IMR-90 (cell line): ENCODE measurements around the gene LRRC7. TPM values are rescaled to one million over a fixed set of nuclear protein-coding genes. Genes with fewer than 3 reads are reported as not detected.

Experiments used
- ATAC-seq: fragments of 200-7000 bp; cut with Tn5 transposase; 2 replicates; pipeline ENCODE4 v1.9.1; 2020; ENCODE audit warnings: low read depth, mild to moderate bottlenecking, moderate library complexity
- BruUV-seq: library from RNA; stranded (reverse); fragments of 400-500 nt; replicated peaks from 2 replicates; lab custom pipeline; 2021; lab: Mats Ljungman, UMichigan
- CTCF ChIA-PET: fragments of 300-600 bp; formaldehyde crosslinking; extraction: SDS; loops from one replicate; lab custom pipeline; 2021; ENCODE audit warnings: antibody characterized with exemption; lab: Yijun Ruan, JAX
- POLR2A ChIA-PET: fragments of 300-600 bp; sonication (Branson Sonifier 250); formaldehyde crosslinking; loops from one replicate; lab custom pipeline; 2022; ENCODE audit warnings: antibody characterized with exemption; ENCODE audit not compliant: unreplicated experiment; lab: Charles Lee
- DNase-seq: peaks from one replicate; pipeline ENCODE4 v3.0.0; 2013
- H2AFZ ChIP-seq: replicated peaks from 2 replicates; pipeline ENCODE3; 2013; ENCODE audit warnings: low read length, mild to moderate bottlenecking; ENCODE audit not compliant: poor library complexity
- H2AK5ac ChIP-seq: 2 replicates; pipeline ENCODE4 v1.6.1; 2013; ENCODE audit warnings: low read depth, low read length, inconsistent platforms
- H2AK9ac ChIP-seq: replicated peaks from 2 replicates; pipeline ENCODE3; 2013; ENCODE audit warnings: mild to moderate bottlenecking, low read depth, low read length, moderate library complexity; ENCODE audit not compliant: poor library complexity
- H2BK120ac ChIP-seq: 2 replicates; pipeline ENCODE4 v1.6.1; 2013; ENCODE audit warnings: low read depth, low read length, inconsistent platforms
- H2BK15ac ChIP-seq: 3 replicates; pipeline ENCODE4 v1.6.1; 2013; ENCODE audit warnings: low read depth, low read length, inconsistent platforms
- H2BK20ac ChIP-seq: 2 replicates; pipeline ENCODE4 v1.6.1; 2013; ENCODE audit warnings: low read depth, mild to moderate bottlenecking, inconsistent platforms, low read length, moderate library complexity
- H2BK5ac ChIP-seq: 2 replicates; pipeline ENCODE4 v1.6.1; 2013; ENCODE audit warnings: mild to moderate bottlenecking, low read depth, low read length, inconsistent platforms; ENCODE audit not compliant: poor library complexity, severe bottlenecking
- H3K14ac ChIP-seq: replicated peaks from 2 replicates; pipeline ENCODE4 v1.6.1; 2013; ENCODE audit warnings: low read depth, low read length, inconsistent platforms
- H3K18ac ChIP-seq: 2 replicates; pipeline ENCODE4 v1.6.1; 2013; ENCODE audit warnings: low read depth, low read length, control low read depth
- H3K23ac ChIP-seq: 2 replicates; pipeline ENCODE4 v1.6.1; 2013; ENCODE audit warnings: low read depth, low read length, inconsistent platforms
- H3K27ac ChIP-seq: 2 replicates; pipeline ENCODE4 v1.5.1; 2013; ENCODE audit warnings: mild to moderate bottlenecking, control low read depth, low read length; ENCODE audit not compliant: insufficient read depth
- H3K27me3 ChIP-seq: 2 replicates; pipeline ENCODE4 v1.6.1; 2013; ENCODE audit warnings: low read length; ENCODE audit not compliant: control insufficient read depth, insufficient read depth
- H3K36me3 ChIP-seq: 2 replicates; pipeline ENCODE4 v1.6.1; 2013; ENCODE audit warnings: low read length, mixed read lengths; ENCODE audit not compliant: control insufficient read depth, insufficient read depth
- H3K4ac ChIP-seq: 2 replicates; pipeline ENCODE4 v1.6.1; 2013; ENCODE audit warnings: low read depth, low read length, inconsistent platforms
- H3K4me1 ChIP-seq: 2 replicates; pipeline ENCODE4 v1.6.1; 2013; ENCODE audit warnings: low read length, mixed read lengths; ENCODE audit not compliant: control insufficient read depth, insufficient read depth
- H3K4me2 ChIP-seq: 2 replicates; pipeline ENCODE4 v1.6.1; 2013; ENCODE audit warnings: low read depth, mild to moderate bottlenecking, control low read depth, low read length, moderate library complexity
- H3K4me3 ChIP-seq: 2 replicates; pipeline ENCODE4 v1.5.1; 2013; ENCODE audit warnings: low read depth, mild to moderate bottlenecking, control low read depth, low read length, moderate library complexity; ENCODE audit not compliant: insufficient read depth
- H3K56ac ChIP-seq: 2 replicates; pipeline ENCODE4 v1.6.1; 2013; ENCODE audit warnings: low read length, inconsistent platforms; ENCODE audit not compliant: insufficient read depth; ENCODE audit errors: extremely low read depth
- H3K79me1 ChIP-seq, 2 experiments: 2 replicates each; pipeline ENCODE4 v1.6.1; 2013; ENCODE audit warnings: low read length in 2 of 2, inconsistent platforms in 1 of 2, low read depth in 1 of 2
- H3K9ac ChIP-seq: 2 replicates; pipeline ENCODE4 v1.6.1; 2013; ENCODE audit warnings: low read depth, low read length, control low read depth
- H3K9me1 ChIP-seq: 2 replicates; pipeline ENCODE4 v1.6.1; 2013; ENCODE audit warnings: low read length, inconsistent platforms; ENCODE audit not compliant: insufficient read depth
- H3K9me3 ChIP-seq: 2 replicates; pipeline ENCODE4 v1.6.1; 2013; ENCODE audit warnings: low read length; ENCODE audit not compliant: control insufficient read depth, insufficient read depth
- H4K20me1 ChIP-seq: 2 replicates; pipeline ENCODE4 v1.6.1; 2013; ENCODE audit warnings: low read length, inconsistent platforms; ENCODE audit not compliant: insufficient read depth
- H4K5ac ChIP-seq: 2 replicates; pipeline ENCODE4 v1.6.1; 2013; ENCODE audit warnings: mild to moderate bottlenecking, low read depth, low read length, control low read depth
- H4K8ac ChIP-seq, 2 experiments: 2 replicates each; pipeline ENCODE4 v1.6.1; 2013; ENCODE audit warnings: low read depth in 2 of 2, low read length in 2 of 2, control low read depth in 1 of 2, inconsistent platforms in 1 of 2
- H4K91ac ChIP-seq: 2 replicates; pipeline ENCODE4 v1.6.1; 2013; ENCODE audit warnings: low read depth, low read length, inconsistent platforms; ENCODE audit not compliant: insufficient read depth
- BHLHE40 ChIP-seq: fragments of 150-350 bp; IDR thresholded peaks from 2 replicates; pipeline ENCODE4 v1.6.1; 2016; ENCODE audit warnings: mild to moderate bottlenecking, low read depth, low read length
- CEBPB ChIP-seq: IDR thresholded peaks from 2 replicates; pipeline ENCODE4 v1.6.1; 2012; ENCODE audit warnings: low read depth, low read length, improper control_type of control experiment
- CHD1 ChIP-seq: IDR thresholded peaks from 2 replicates; pipeline ENCODE4 v1.6.1; 2012; ENCODE audit warnings: low read depth, low read length, improper control_type of control experiment
- FOS ChIP-seq: fragments of 150-350 bp; IDR thresholded peaks from 2 replicates; pipeline ENCODE4 v1.6.1; 2016; ENCODE audit warnings: low read depth, low read length
- MAFK ChIP-seq: IDR thresholded peaks from 2 replicates; pipeline ENCODE4 v1.6.1; 2012; ENCODE audit warnings: low read depth, low read length, improper control_type of control experiment
- MAZ ChIP-seq: IDR thresholded peaks from 2 replicates; pipeline ENCODE4 v1.6.1; 2012; ENCODE audit warnings: low read depth, mild to moderate bottlenecking, low read length, improper control_type of control experiment, moderate library complexity, borderline replicate concordance
- MXI1 ChIP-seq: IDR thresholded peaks from 2 replicates; pipeline ENCODE4 v1.6.1; 2012; ENCODE audit warnings: low read depth, mild to moderate bottlenecking, low read length, moderate library complexity, borderline replicate concordance
- NFE2L2 ChIP-seq: fragments of 150-350 bp; IDR thresholded peaks from 2 replicates; pipeline ENCODE4 v1.6.1; 2016; ENCODE audit warnings: low read depth, mild to moderate bottlenecking, low read length
- POLR2A ChIP-seq: IDR thresholded peaks from 2 replicates; pipeline ENCODE4 v1.6.1; 2012; ENCODE audit warnings: mild to moderate bottlenecking, low read depth, low read length
- RAD21 ChIP-seq: IDR thresholded peaks from 2 replicates; pipeline ENCODE4 v1.6.1; 2012; ENCODE audit warnings: low read length, improper control_type of control experiment
- RCOR1 ChIP-seq: IDR thresholded peaks from 2 replicates; pipeline ENCODE4 v1.6.1; 2012; ENCODE audit warnings: mild to moderate bottlenecking, low read length, improper control_type of control experiment; ENCODE audit not compliant: insufficient replicate concordance
- RFX5 ChIP-seq: IDR thresholded peaks from 2 replicates; pipeline ENCODE4 v1.8.0; 2012; ENCODE audit warnings: low read depth, mild to moderate bottlenecking, low read length, moderate library complexity
- SMC3 ChIP-seq: fragments of 150-350 bp; IDR thresholded peaks from 2 replicates; pipeline ENCODE4 v1.6.1; 2016; ENCODE audit warnings: low read depth, mild to moderate bottlenecking, antibody characterized with exemption, low read length, moderate library complexity
- WGBS, 2 experiments: methylation state at CpG; one replicate each; pipeline versions ENCODE4 v1.1.5 to v1.1.7; 2013; ENCODE audit warnings: missing lambda C conversion rate in 2 of 2; ENCODE audit not compliant: insufficient read length in 1 of 2; ENCODE audit errors: extremely low coverage in 2 of 2; 5-methylcytosine and 5-hydroxymethylcytosine counted together
- dilution Hi-C: fragments of 300-500 bp; cut with HindIII; formaldehyde crosslinking; loops from one replicate; pipeline ENCODE4 v1.14.3; 2018; ENCODE audit warnings: low sequenced_read_pairs; ENCODE audit not compliant: unreplicated experiment
- in situ Hi-C: fragments of 300-500 bp; cut with MboI; formaldehyde crosslinking; loops from 3 replicates; pipeline ENCODE4 v1.14.3; 2019; ENCODE audit warnings: low sequenced_read_pairs, inconsistent platforms, mixed read lengths
- intact Hi-C: fragments of 100-400 bp; cut with micrococcal nuclease; formaldehyde crosslinking; loops from 2 replicates; pipeline ENCODE4 v1.10.0; 2022
- polyA plus RNA-seq, 3 experiments: library from polyadenylated mRNA; depleted of rRNA; stranded (reverse); fragments of >200 nt; gene quantifications; 2 replicates each; pipeline ENCODE4 v1.2.3, GENCODE V29; 2012; ENCODE audit warnings: low replicate concordance in 1 of 3
- total RNA-seq: library from RNA; depleted of rRNA; stranded (reverse); fragments of >200 nt; gene quantifications from 2 replicates; pipeline ENCODE4 v1.2.3, GENCODE V29; 2012
- TF ChIP-seq, protein P1 (sequence below): fragments of 150-350 bp; IDR thresholded peaks from 2 replicates; pipeline ENCODE4 v1.6.1; 2017; ENCODE audit warnings: mild to moderate bottlenecking, antibody characterized with exemption, low read length, low read depth
- TF ChIP-seq, protein P2 (sequence below): fragments of 150-350 bp; IDR thresholded peaks from 2 replicates; pipeline ENCODE4 v1.6.1; 2016; ENCODE audit warnings: low read depth, mild to moderate bottlenecking, low read length, moderate library complexity, borderline replicate concordance
- TF ChIP-seq, protein P3 (sequence below): conservative IDR thresholded peaks from 2 replicates; pipeline ENCODE4 v1.5.1; 2012; ENCODE audit warnings: mild to moderate bottlenecking, low read depth, low read length, improper control_type of control experiment

The LRRC7 gene
- total and polyA plus RNA-seq, 2 of the 4 experiments (the other 2 are of a cell fraction) = under 0.01 to 0.02 TPM

DNA sequence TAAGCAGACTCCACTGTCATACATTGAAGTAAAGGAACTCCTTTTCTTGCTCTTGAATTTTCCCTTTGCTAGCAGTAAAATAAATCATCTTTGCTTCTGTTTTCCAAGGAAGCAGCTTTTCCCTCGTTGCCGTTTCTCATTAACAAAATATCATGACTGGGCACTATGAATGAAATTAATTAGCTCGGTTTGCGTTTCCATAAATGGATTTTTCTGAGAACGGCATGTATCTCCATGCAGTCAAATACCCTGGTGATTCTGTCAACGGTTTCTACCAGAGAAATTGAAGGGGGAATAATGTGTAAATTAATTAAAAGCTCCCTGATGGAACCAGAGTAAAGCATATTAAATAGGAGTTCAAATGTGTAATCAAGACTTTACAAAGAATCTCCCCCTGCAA, 372.5 kb downstream of the LRRC7 start:
- TF ChIP-seq SMC3 (no peak), NFE2L2 (no peak), RCOR1 (no peak), POLR2A (no peak), RFX5 (no peak), CEBPB (no peak), FOS (no peak), CHD1 (no peak), MAFK (no peak), MXI1 (no peak), RAD21 (no peak), MAZ (no peak), BHLHE40 (no peak)
- TF ChIP-seq, protein P1, sequence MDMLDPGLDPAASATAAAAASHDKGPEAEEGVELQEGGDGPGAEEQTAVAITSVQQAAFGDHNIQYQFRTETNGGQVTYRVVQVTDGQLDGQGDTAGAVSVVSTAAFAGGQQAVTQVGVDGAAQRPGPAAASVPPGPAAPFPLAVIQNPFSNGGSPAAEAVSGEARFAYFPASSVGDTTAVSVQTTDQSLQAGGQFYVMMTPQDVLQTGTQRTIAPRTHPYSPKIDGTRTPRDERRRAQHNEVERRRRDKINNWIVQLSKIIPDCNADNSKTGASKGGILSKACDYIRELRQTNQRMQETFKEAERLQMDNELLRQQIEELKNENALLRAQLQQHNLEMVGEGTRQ = no peak
- TF ChIP-seq, protein P2, sequence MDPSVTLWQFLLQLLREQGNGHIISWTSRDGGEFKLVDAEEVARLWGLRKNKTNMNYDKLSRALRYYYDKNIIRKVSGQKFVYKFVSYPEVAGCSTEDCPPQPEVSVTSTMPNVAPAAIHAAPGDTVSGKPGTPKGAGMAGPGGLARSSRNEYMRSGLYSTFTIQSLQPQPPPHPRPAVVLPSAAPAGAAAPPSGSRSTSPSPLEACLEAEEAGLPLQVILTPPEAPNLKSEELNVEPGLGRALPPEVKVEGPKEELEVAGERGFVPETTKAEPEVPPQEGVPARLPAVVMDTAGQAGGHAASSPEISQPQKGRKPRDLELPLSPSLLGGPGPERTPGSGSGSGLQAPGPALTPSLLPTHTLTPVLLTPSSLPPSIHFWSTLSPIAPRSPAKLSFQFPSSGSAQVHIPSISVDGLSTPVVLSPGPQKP = no peak
- TF ChIP-seq, protein P3, sequence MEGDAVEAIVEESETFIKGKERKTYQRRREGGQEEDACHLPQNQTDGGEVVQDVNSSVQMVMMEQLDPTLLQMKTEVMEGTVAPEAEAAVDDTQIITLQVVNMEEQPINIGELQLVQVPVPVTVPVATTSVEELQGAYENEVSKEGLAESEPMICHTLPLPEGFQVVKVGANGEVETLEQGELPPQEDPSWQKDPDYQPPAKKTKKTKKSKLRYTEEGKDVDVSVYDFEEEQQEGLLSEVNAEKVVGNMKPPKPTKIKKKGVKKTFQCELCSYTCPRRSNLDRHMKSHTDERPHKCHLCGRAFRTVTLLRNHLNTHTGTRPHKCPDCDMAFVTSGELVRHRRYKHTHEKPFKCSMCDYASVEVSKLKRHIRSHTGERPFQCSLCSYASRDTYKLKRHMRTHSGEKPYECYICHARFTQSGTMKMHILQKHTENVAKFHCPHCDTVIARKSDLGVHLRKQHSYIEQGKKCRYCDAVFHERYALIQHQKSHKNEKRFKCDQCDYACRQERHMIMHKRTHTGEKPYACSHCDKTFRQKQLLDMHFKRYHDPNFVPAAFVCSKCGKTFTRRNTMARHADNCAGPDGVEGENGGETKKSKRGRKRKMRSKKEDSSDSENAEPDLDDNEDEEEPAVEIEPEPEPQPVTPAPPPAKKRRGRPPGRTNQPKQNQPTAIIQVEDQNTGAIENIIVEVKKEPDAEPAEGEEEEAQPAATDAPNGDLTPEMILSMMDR = no peak
- H3K4me3 ChIP-seq = no peak overlapping the region
- no peak overlapping the region for H2BK120ac ChIP-seq
- no peak for ATAC-seq
- H3K4me1 ChIP-seq = no peaks in the 10 kb centered on the region
- no peaks in the 10 kb centered on the region for H3K79me1 ChIP-seq
- no peak overlapping the region for H3K27ac ChIP-seq
- no peak overlapping the region for H3K18ac ChIP-seq
- H2BK20ac ChIP-seq = no peak overlapping the region
- no peaks in the 10 kb centered on the region for H3K27me3 ChIP-seq
- H3K36me3 ChIP-seq = no peaks in the 10 kb centered on the region
- no peaks in the 10 kb centered on the region for H4K20me1 ChIP-seq
- CTCF ChIA-PET = no interaction called here
- no TSS peak for BruUV-seq
- no peak overlapping the region for H3K4me2 ChIP-seq
- no peak overlapping the region for H3K9ac ChIP-seq
- WGBS, 2 experiments = no CpG with 5 or more reads among the region's 6 CpGs
- no peak overlapping the region for H2BK5ac ChIP-seq
- POLR2A ChIA-PET = no interaction called here
- H4K8ac ChIP-seq = no peak overlapping the region
- H2AFZ ChIP-seq = no peak overlapping the region
- no peak overlapping the region for H2BK15ac ChIP-seq
- no peak overlapping the region for H3K14ac ChIP-seq
- no peak overlapping the region for H4K5ac ChIP-seq
- H3K9me1 ChIP-seq = no peaks in the 10 kb centered on the region
- intact Hi-C loops = no loop called here
- H3K4ac ChIP-seq = no peak overlapping the region
- no peaks in the 10 kb centered on the region for H3K9me3 ChIP-seq
- no peak overlapping the region for H2AK5ac ChIP-seq
- DNase-seq = no peak
- H2AK9ac ChIP-seq = no peak overlapping the region
- in situ Hi-C loops = no loop called here
- dilution Hi-C loops = no loop called here
- H3K56ac ChIP-seq = no peak overlapping the region
- H3K23ac ChIP-seq = no peak overlapping the region
- no peak overlapping the region for H4K91ac ChIP-seq
